ENCODE data around the gene IL6R. TPM values are rescaled to one million over a fixed set of nuclear protein-coding genes. Genes with fewer than 3 reads are reported as not detected.

The IL6R gene
- total and polyA plus RNA-seq, 2 donors from 2014 or later, result 6.2 to 33.0 TPM

GRCh38 chr1:154467434-154468102, 62.4 kb downstream of the IL6R start:
- intact Hi-C loops (cut with DNase I), result no loop called here
- H3K9me3 ChIP-seq (ENCODE audit: control insufficient read depth in 2 of 3, insufficient read depth in 1 of 3, low read length in 3 of 3), result no peaks in the 10 kb centered on the region
- H3K4me1 ChIP-seq (ENCODE audit: control insufficient read depth in 2 of 3, insufficient read depth in 2 of 3, low read depth in 1 of 3, low read length in 3 of 3), result peaks cover 0 to 10% (median 8%) of the 10 kb centered on the region in 3 donors
- TF ChIP-seq, protein P1, sequence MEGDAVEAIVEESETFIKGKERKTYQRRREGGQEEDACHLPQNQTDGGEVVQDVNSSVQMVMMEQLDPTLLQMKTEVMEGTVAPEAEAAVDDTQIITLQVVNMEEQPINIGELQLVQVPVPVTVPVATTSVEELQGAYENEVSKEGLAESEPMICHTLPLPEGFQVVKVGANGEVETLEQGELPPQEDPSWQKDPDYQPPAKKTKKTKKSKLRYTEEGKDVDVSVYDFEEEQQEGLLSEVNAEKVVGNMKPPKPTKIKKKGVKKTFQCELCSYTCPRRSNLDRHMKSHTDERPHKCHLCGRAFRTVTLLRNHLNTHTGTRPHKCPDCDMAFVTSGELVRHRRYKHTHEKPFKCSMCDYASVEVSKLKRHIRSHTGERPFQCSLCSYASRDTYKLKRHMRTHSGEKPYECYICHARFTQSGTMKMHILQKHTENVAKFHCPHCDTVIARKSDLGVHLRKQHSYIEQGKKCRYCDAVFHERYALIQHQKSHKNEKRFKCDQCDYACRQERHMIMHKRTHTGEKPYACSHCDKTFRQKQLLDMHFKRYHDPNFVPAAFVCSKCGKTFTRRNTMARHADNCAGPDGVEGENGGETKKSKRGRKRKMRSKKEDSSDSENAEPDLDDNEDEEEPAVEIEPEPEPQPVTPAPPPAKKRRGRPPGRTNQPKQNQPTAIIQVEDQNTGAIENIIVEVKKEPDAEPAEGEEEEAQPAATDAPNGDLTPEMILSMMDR (IDR thresholded peaks at IDR 0.05; ENCODE audit: borderline replicate concordance, extremely low read depth, insufficient read depth), result no peak
- no peaks in the 10 kb centered on the region for H3K27me3 ChIP-seq (ENCODE audit: control insufficient read depth, insufficient read depth, low read length)
- no peak for FAIRE-seq
- DNase-seq, result no peak
- H3K36me3 ChIP-seq (ENCODE audit: control insufficient read depth in 2 of 3, insufficient read depth in 3 of 3, low read length in 3 of 3), result peaks cover 0 to 13% (median 2%) of the 10 kb centered on the region in 3 donors
- H3K4me3 ChIP-seq (ENCODE audit: low read length in 3 of 3), result no peak overlapping the region
- H3K9ac ChIP-seq (ENCODE audit: low read length in 3 of 3), result no peak overlapping the region
- H3K27ac ChIP-seq (ENCODE audit: low read depth in 2 of 2, low read length in 2 of 2), result no peak overlapping the region

GRCh38 chr1:154468535-154469250, 63.5 kb downstream of the IL6R start:
- intact Hi-C loops (cut with DNase I), result no loop called here

DNA sequence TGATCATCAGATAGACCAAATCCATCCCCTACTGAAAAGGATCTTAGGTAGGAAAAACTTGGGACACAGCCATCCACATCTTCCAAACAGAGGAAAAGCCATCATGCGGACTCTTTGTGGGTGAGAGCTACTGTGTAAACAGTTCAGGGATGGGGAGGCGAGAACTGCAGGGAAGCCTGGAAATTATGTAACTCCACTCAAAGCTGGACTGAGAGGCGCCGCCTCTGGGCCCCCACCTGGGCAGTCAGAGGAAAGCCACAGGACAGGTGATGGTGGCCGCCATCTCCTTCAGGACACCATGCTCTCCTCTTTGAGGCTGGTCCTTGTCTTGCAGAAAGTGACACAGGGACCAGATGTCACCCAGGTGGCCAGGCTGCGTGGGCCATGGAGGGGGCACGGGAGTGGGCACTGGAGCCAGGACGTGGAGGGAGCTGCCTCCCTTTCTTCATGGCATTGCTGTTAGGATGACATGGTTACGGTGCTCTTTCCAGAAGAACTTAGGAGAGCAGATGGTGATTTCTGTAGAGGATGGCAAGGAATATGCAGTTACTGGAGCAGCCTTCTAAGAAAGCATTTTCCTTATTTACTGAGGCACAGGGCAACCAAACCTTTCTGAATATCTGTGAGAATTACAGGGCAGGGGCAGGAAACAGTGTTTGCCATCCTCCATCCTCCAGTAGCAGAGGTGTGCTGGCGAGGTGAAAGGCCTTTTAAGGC, 64.9 kb downstream of the IL6R start:
- no peak for FAIRE-seq
- no peaks in the 10 kb centered on the region for H3K27me3 ChIP-seq (ENCODE audit: control insufficient read depth, insufficient read depth, low read length)
- TF ChIP-seq, protein P1 (IDR thresholded peaks at IDR 0.05; ENCODE audit: borderline replicate concordance, extremely low read depth, insufficient read depth), result no peak
- no peaks in the 10 kb centered on the region for H3K9me3 ChIP-seq (ENCODE audit: control insufficient read depth in 2 of 3, insufficient read depth in 1 of 3, low read length in 3 of 3)
- DNase-seq, result no peak
- peaks cover 0 to 5% (median 0%) of the 10 kb centered on the region in 3 donors for H3K4me1 ChIP-seq (ENCODE audit: control insufficient read depth in 2 of 3, insufficient read depth in 2 of 3, low read depth in 1 of 3, low read length in 3 of 3)
- intact Hi-C loops (cut with DNase I), result no loop called here
- no peak overlapping the region for H3K4me3 ChIP-seq (ENCODE audit: low read length in 3 of 3)
- H3K27ac ChIP-seq (ENCODE audit: low read depth in 2 of 2, low read length in 2 of 2), result no peak overlapping the region
- no peak overlapping the region for H3K9ac ChIP-seq (ENCODE audit: low read length in 3 of 3)
- peaks cover 0 to 13% (median 2%) of the 10 kb centered on the region in 3 donors for H3K36me3 ChIP-seq (ENCODE audit: control insufficient read depth in 2 of 3, insufficient read depth in 3 of 3, low read length in 3 of 3)

More at GRCh38 chr1:154468535-154469250, 63.5 kb downstream of the IL6R start:
- FAIRE-seq (no peak), DNase-seq (no peak)
- Histone ChIP-seq H3K27me3 (ENCODE audit: control insufficient read depth, insufficient read depth, low read length) (no peaks in the 10 kb centered on the region), H3K9ac (ENCODE audit: low read length in 3 of 3) (no peak overlapping the region), H3K36me3 (ENCODE audit: control insufficient read depth in 2 of 3, insufficient read depth in 3 of 3, low read length in 3 of 3) (peaks cover 0 to 13% (median 2%) of the 10 kb centered on the region in 3 donors), H3K9me3 (ENCODE audit: control insufficient read depth in 2 of 3, insufficient read depth in 1 of 3, low read length in 3 of 3) (no peaks in the 10 kb centered on the region), H3K4me1 (ENCODE audit: control insufficient read depth in 2 of 3, insufficient read depth in 2 of 3, low read depth in 1 of 3, low read length in 3 of 3) (peaks cover 0 to 6% (median under 1%) of the 10 kb centered on the region in 3 donors), H3K27ac (ENCODE audit: low read depth in 2 of 2, low read length in 2 of 2) (no peak overlapping the region), H3K4me3 (ENCODE audit: low read length in 3 of 3) (no peak overlapping the region)
- TF ChIP-seq, protein P1 (IDR thresholded peaks at IDR 0.05; ENCODE audit: borderline replicate concordance, extremely low read depth, insufficient read depth), result no peak
